IMR-90 (cell line): Measurements from ENCODE around the gene SMC1B.

ENCODE experiments used
- CEBPB ChIP-seq: IDR thresholded peaks from 2 replicates; pipeline ENCODE4 v1.6.1; 2012; ENCODE audit warnings: low read depth, low read length, improper control_type of control experiment
- CHD1 ChIP-seq: IDR thresholded peaks from 2 replicates; pipeline ENCODE4 v1.6.1; 2012; ENCODE audit warnings: low read depth, low read length, improper control_type of control experiment
- CTCF ChIP-seq: conservative IDR thresholded peaks from 2 replicates; pipeline ENCODE4 v1.5.1; 2012; ENCODE audit warnings: mild to moderate bottlenecking, low read depth, low read length, improper control_type of control experiment
- FOS ChIP-seq: fragments of 150-350 bp; IDR thresholded peaks from 2 replicates; pipeline ENCODE4 v1.6.1; 2016; ENCODE audit warnings: low read depth, low read length
- MXI1 ChIP-seq: IDR thresholded peaks from 2 replicates; pipeline ENCODE4 v1.6.1; 2012; ENCODE audit warnings: low read depth, mild to moderate bottlenecking, low read length, moderate library complexity, borderline replicate concordance
- POLR2A ChIP-seq: IDR thresholded peaks from 2 replicates; pipeline ENCODE4 v1.6.1; 2012; ENCODE audit warnings: mild to moderate bottlenecking, low read depth, low read length
- RCOR1 ChIP-seq: IDR thresholded peaks from 2 replicates; pipeline ENCODE4 v1.6.1; 2012; ENCODE audit warnings: mild to moderate bottlenecking, low read length, improper control_type of control experiment; ENCODE audit not compliant: insufficient replicate concordance
- SMC3 ChIP-seq: fragments of 150-350 bp; IDR thresholded peaks from 2 replicates; pipeline ENCODE4 v1.6.1; 2016; ENCODE audit warnings: low read depth, mild to moderate bottlenecking, antibody characterized with exemption, low read length, moderate library complexity

DNA sequence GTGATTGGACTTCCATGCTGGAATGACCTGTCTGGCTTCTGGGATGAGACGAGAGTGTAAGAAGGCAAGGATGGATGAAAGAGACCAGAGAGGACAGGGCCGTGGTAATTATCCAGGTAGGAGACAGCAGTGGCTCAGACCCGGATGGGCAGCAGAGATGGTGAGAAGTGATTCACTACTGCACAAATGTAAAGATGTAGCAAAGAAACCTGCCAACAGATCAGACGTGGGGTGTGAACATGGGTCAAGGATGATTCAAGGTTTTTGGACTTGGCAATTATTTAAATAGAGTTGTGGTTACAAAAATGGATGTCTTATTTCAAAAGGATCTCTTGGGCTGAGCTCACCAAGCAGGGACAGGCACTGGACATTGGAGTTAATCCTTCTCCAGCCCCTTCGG, 32.8 kb upstream of the SMC1B start:
- TF ChIP-seq POLR2A (no peak), CTCF (no peak), SMC3 (no peak), FOS (no peak), CEBPB (no peak), RCOR1 (no peak), MXI1 (no peak), CHD1 (no peak)
